Effector memory CD8-positive, alpha-beta T cell (primary cell): ENCODE data around the gene RASGRF1.
"Not testable (repeated sequence)": the region's sequence is repeated elsewhere in the genome, so short reads cannot be mapped to it uniquely, and the experiment has no call there.

Experiments
- ATAC-seq: fragments of 150-1000 bp; cut with Tn5 transposase; replicated peaks from 2 replicates; pipeline ENCODE4 v1.10.0; 2021; ENCODE audit warnings: mild to moderate bottlenecking, moderate library complexity
- DNase-seq, 3 experiments: peaks; one replicate each; pipeline ENCODE4 v3.0.0; 2021
- H3K27ac Mint-ChIP-seq, 2 donors: one replicate each; pipeline ENCODE4 v1.8.0; 2022; ENCODE audit warnings: mild to moderate bottlenecking in 2 of 2, mixed read lengths in 2 of 2, moderate library complexity in 2 of 2
- H3K27me3 Mint-ChIP-seq, 2 donors: one replicate each; pipeline ENCODE4 v1.8.0; 2022; ENCODE audit warnings: mixed read lengths in 2 of 2
- H3K36me3 Mint-ChIP-seq: one replicate; pipeline ENCODE4 v1.8.0; 2022; ENCODE audit warnings: mild to moderate bottlenecking, moderate library complexity, mixed read lengths; ENCODE audit not compliant: insufficient read depth
- H3K4me1 Mint-ChIP-seq, 2 donors: one replicate each; pipeline ENCODE4 v1.8.0; 2022; ENCODE audit warnings: low read depth in 2 of 2, mixed read lengths in 2 of 2
- H3K4me3 Mint-ChIP-seq, 2 donors: one replicate each; pipeline ENCODE4 v1.8.0; 2022; ENCODE audit warnings: mild to moderate bottlenecking in 2 of 2, mixed read lengths in 2 of 2, moderate library complexity in 2 of 2
- H3K9me3 Mint-ChIP-seq, 2 donors: one replicate each; pipeline ENCODE4 v1.8.0; 2022; ENCODE audit warnings: mixed read lengths in 2 of 2

The RASGRF1 gene

DNA sequence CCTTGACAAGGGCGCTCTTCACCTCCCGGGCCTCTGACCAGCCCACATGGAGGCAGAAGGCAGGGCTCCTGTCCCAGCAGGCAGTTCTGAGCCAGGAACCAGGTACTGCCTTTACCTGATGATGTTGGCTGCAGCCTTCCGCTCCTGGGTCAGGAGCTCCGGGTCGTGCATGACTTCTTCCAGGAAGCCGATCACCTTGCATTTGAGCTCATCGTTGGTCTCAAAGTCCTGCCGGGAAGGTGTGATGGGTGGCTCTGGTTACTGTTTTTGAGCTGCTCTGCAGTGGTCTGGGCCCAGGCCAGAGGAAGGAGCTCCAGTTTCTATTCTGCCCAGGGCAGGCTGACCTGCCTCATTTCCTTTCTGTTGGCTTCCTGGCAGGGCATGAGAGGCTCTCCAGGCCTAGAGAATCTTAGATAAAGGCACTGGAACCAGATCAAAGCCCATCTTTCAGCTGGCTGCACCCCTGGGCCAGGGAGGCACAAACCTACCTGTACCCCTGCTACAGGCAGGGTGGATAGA is 92.5 kb downstream of the RASGRF1 start:
- H3K4me3 Mint-ChIP-seq, result no peak overlapping the region
- peaks cover 9 to 10% of the 10 kb centered on the region in 2 donors for H3K27me3 Mint-ChIP-seq
- H3K4me1 Mint-ChIP-seq, result peaks cover 0 to 2% of the 10 kb centered on the region in 2 donors
- no peak for ATAC-seq
- no peaks in the 10 kb centered on the region for H3K9me3 Mint-ChIP-seq
- H3K27ac Mint-ChIP-seq, result no peak overlapping the region
- no peak for DNase-seq
- H3K36me3 Mint-ChIP-seq, result no peaks in the 10 kb centered on the region

- Mint-ChIP-seq H3K4me1 (peaks cover 2 to 3% of the 10 kb centered on the region in 2 donors), H3K27ac (no peak overlapping the region), H3K9me3 (no peaks in the 10 kb centered on the region), H3K4me3 (no peak overlapping the region), H3K36me3 (no peaks in the 10 kb centered on the region), H3K27me3 (peaks cover 13% of the 10 kb centered on the region in 2 donors)
- DNase-seq (no peak), ATAC-seq (no peak)
These were observed 93.7 kb downstream of the RASGRF1 start for GRCh38 chr15:78996894-78997275.

GRCh38 chr15:78995921-78996893 is 94.4 kb downstream of the RASGRF1 start:
- H3K27me3 Mint-ChIP-seq, result peaks cover 17 to 20% of the 10 kb centered on the region in 2 donors
- no peaks in the 10 kb centered on the region for H3K36me3 Mint-ChIP-seq
- no peak for DNase-seq
- no peak for ATAC-seq
- no peak overlapping the region for H3K4me3 Mint-ChIP-seq
- peaks cover 2 to 3% of the 10 kb centered on the region in 2 donors for H3K4me1 Mint-ChIP-seq
- H3K9me3 Mint-ChIP-seq, result no peaks in the 10 kb centered on the region
- H3K27ac Mint-ChIP-seq, result no peak overlapping the region

DNA sequence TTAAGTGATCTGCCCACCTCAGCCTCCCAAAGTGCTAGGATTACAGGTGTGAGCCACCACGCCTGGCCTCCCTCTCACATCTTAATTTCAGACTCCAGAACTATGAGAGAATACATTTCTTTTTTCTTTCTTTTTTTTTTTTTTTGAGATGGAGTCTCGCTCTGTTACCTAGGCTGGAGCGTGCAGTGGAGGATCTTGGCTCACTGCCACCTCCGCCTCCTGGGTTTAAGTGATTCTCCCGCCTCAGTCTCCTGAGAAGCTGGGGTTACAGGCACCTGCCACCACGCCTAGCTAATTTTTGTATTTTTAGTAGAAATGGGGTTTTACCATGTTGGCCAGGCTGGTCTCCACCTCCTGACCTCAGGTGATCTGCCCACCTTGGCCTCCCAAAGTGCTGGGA is 95.4 kb downstream of the RASGRF1 start:
- not testable (repeated sequence) for H3K36me3 Mint-ChIP-seq, H3K27ac Mint-ChIP-seq, H3K9me3 Mint-ChIP-seq, H3K4me1 Mint-ChIP-seq, H3K4me3 Mint-ChIP-seq, DNase-seq, ATAC-seq
- H3K27me3 Mint-ChIP-seq, result peaks cover 17 to 30% of the 10 kb centered on the region in 2 donors

DNA sequence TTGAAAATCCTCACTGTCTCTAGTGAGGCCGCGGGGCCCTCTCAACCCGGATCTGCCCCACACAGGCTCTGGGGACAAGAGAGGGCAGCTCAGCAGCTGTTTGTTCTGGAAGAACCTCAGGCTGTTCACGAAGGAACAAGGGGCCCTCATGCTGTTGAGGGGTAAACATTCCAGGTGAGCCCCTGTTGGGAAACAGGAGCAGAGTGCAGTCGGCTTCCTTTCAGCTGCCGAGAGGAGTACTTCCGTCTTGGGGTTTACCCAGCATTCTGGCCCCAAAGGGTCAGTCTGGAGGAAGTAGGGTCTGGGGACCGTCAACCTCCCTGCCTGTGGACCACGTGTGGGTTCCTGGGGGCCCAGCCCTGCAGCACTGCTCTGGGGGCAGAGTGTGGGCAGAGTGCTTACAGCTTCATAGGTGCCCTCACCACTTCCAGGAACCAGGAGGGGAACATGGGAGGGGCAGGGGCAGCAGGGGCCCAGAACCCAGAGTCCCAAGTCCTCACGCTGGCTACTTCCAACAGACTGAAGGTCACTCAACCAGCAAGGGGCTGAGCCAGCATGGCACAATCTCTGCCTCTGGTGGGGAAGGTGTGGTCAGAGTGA is 96.5 kb downstream of the RASGRF1 start:
- Mint-ChIP-seq H3K4me3 (no peak overlapping the region), H3K27me3 (peaks cover 23 to 39% of the 10 kb centered on the region in 2 donors), H3K4me1 (peaks cover 2 to 3% of the 10 kb centered on the region in 2 donors), H3K27ac (no peak overlapping the region), H3K36me3 (no peaks in the 10 kb centered on the region), H3K9me3 (no peaks in the 10 kb centered on the region)
- DNase-seq, result no peak
- no peak for ATAC-seq

- Mint-ChIP-seq H3K9me3 (no peaks in the 10 kb centered on the region), H3K27ac (peak overlapping the region in 1 of 2 donors; percentile 16), H3K4me3 (no peak overlapping the region), H3K4me1 (peaks cover 2 to 3% of the 10 kb centered on the region in 2 donors), H3K27me3 (peaks cover 23 to 44% of the 10 kb centered on the region in 2 donors), H3K36me3 (no peaks in the 10 kb centered on the region)
- ATAC-seq (no peak), DNase-seq (no peak)
These were observed 97.2 kb downstream of the RASGRF1 start for GRCh38 chr15:78993257-78993930.

DNA sequence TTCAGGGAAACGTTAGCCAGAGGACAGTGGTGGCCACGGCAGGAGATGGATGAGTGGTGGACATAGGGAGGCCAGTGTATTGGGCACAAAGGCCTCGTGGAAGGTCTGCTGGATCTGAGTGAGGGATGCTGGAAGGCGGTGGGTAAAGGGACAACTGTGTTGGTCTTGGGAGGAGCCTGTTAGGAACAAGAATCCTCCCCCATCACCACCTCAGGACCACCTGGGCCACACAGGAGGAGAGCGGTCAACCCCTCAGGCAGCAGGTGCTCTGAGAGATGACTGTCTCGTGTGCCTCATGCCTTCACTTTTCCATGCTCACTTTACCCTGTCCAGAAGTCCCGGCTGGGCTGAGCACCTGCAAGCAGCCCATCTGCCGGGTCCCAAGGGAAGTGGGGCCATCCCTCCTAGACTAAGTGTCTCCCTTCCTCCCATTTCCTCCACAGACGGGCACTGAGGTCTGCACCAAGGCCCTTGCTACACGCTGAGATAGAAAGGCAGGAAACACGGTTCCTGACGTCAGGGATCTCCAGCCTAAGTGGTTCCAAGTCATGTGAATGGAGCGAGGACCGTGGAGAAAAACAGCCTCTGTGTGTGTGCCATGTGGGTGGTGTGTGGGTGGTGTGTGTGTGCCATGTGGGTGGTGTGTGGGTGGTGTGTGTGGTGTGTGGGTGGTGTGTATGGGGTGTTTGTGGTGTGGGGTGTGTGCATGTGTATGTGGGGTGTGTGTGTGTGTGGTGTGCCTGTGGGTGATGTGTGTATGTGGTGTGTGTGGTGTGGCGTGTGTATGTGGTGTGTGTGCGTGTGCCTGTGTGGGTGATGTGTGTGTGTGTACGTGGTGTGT is 97.9 kb downstream of the RASGRF1 start:
- DNase-seq, result no peak
- Mint-ChIP-seq H3K9me3 (no peaks in the 10 kb centered on the region), H3K27ac (peak overlapping the region; percentile 11 to 16), H3K4me3 (no peak overlapping the region), H3K4me1 (peaks cover 2 to 3% of the 10 kb centered on the region in 2 donors), H3K36me3 (no peaks in the 10 kb centered on the region), H3K27me3 (peaks cover 23 to 52% of the 10 kb centered on the region in 2 donors)
- no peak for ATAC-seq

DNA sequence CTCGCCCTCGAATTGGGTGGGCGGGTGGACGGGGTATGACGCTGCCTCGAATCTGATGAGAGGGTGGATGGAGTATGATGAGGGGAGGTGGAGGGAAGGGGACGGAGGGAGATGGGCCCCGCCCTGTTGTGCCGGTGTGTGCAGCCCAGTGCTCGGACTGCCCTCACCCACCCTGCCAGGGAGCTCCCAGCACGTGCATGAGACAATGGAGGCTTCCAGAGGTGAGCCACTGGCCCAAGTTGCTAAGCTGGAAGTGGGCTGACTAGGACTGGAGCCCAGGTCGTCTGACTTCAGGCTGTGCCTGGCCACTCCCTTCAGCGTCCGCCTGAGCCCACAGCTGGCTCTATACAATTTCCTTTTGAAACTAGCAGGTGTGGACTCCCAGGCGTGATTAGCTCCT is 98.7 kb downstream of the RASGRF1 start:
- Mint-ChIP-seq H3K27ac (no peak overlapping the region), H3K4me1 (peaks cover 2 to 3% of the 10 kb centered on the region in 2 donors), H3K27me3 (peaks cover 23 to 55% of the 10 kb centered on the region in 2 donors), H3K4me3 (no peak overlapping the region), H3K36me3 (no peaks in the 10 kb centered on the region), H3K9me3 (no peaks in the 10 kb centered on the region)
- no peak for ATAC-seq
- no peak for DNase-seq

GRCh38 chr15:78991476-78991875 is 99.1 kb downstream of the RASGRF1 start:
- H3K9me3 Mint-ChIP-seq, result no peaks in the 10 kb centered on the region
- H3K27ac Mint-ChIP-seq, result no peak overlapping the region
- H3K4me1 Mint-ChIP-seq, result peaks cover 2 to 3% of the 10 kb centered on the region in 2 donors
- H3K36me3 Mint-ChIP-seq, result no peaks in the 10 kb centered on the region
- H3K4me3 Mint-ChIP-seq, result no peak overlapping the region
- peaks cover 19 to 55% of the 10 kb centered on the region in 2 donors for H3K27me3 Mint-ChIP-seq
- DNase-seq (no peak), ATAC-seq (no peak)

- H3K36me3 Mint-ChIP-seq, result no peaks in the 10 kb centered on the region
- H3K27ac Mint-ChIP-seq, result no peak overlapping the region
- DNase-seq (no peak), ATAC-seq (no peak)
- H3K4me3 Mint-ChIP-seq, result no peak overlapping the region
- peaks cover 12 to 46% of the 10 kb centered on the region in 2 donors for H3K27me3 Mint-ChIP-seq
- no peaks in the 10 kb centered on the region for H3K9me3 Mint-ChIP-seq
- H3K4me1 Mint-ChIP-seq, result peaks cover 2 to 3% of the 10 kb centered on the region in 2 donors
These were observed 100.3 kb downstream of the RASGRF1 start for GRCh38 chr15:78990278-78990677.

- H3K27me3 Mint-ChIP-seq, result peaks cover 12 to 46% of the 10 kb centered on the region in 2 donors
- H3K27ac Mint-ChIP-seq, result no peak overlapping the region
- H3K36me3 Mint-ChIP-seq, result no peaks in the 10 kb centered on the region
These were observed 100.8 kb downstream of the RASGRF1 start for GRCh38 chr15:78989701-78990240.

DNA sequence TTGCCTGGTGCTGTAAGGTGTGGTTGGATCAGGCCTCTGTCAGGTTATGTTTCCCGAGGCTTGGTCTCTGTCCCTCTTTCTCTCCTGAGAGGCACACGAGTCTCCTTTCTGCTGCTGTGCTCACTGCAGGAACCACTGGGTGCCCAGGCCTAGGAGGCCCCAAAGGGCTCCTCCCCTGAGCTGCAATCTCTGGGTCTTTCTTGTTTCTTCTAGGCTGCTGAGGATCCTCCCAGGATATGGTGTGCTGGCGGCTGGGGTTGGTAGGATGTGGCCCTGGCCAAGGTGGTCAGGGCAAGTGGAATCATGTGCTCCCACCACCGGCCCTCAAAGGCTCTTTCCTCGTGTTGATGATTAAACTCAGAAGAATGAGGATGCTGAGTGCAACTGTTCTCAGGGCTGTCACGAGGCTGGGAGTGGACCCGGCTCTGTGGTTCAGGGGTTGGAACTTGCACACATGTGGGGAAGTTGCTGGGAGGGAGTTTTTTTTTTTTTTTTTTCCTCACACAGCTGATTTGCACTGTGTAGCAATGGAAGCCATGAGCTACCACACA is 102.1 kb downstream of the RASGRF1 start:
- Mint-ChIP-seq H3K4me3 (no peak overlapping the region), H3K4me1 (peaks cover 2 to 3% of the 10 kb centered on the region in 2 donors), H3K27me3 (peaks cover 24 to 59% of the 10 kb centered on the region in 2 donors), H3K36me3 (no peaks in the 10 kb centered on the region), H3K27ac (no peak overlapping the region), H3K9me3 (no peaks in the 10 kb centered on the region)
- peak; percentile 27 for ATAC-seq
- DNase-seq, result no peak

More at GRCh38 chr15:78989701-78990240, 100.8 kb downstream of the RASGRF1 start:
- Mint-ChIP-seq H3K4me3 (no peak overlapping the region), H3K9me3 (no peaks in the 10 kb centered on the region), H3K4me1 (peaks cover 2 to 3% of the 10 kb centered on the region in 2 donors)
- ATAC-seq (no peak), DNase-seq (no peak)
